Measurements from ENCODE around the gene IQUB.

DNA sequence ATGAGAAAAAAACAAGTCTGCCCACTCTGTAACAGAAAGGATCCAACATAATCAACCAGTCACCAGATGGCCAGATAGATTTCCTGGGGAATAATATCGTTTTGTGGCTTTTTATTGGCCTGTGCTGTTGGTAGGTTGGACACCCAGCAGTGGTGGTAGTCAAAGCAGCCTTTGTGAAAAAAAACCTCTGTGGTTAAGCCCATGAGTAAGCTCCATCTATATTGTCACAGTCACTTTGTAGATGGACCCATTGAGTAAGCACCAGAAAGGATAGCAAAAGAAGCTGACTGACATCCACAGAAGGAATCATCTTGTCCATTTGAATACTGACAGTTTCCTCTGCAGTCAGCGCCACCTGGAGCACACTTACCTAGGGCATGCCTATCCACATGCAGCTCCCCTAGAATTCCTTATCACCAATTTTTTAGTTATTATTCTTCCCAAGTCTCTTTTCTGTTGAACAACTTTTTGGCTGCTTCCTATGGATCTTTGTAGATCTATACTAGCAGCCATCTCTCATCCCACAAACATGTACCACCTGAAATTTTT, 96.9 kb downstream of the IQUB start:
- TF ChIP-seq, protein P1, sequence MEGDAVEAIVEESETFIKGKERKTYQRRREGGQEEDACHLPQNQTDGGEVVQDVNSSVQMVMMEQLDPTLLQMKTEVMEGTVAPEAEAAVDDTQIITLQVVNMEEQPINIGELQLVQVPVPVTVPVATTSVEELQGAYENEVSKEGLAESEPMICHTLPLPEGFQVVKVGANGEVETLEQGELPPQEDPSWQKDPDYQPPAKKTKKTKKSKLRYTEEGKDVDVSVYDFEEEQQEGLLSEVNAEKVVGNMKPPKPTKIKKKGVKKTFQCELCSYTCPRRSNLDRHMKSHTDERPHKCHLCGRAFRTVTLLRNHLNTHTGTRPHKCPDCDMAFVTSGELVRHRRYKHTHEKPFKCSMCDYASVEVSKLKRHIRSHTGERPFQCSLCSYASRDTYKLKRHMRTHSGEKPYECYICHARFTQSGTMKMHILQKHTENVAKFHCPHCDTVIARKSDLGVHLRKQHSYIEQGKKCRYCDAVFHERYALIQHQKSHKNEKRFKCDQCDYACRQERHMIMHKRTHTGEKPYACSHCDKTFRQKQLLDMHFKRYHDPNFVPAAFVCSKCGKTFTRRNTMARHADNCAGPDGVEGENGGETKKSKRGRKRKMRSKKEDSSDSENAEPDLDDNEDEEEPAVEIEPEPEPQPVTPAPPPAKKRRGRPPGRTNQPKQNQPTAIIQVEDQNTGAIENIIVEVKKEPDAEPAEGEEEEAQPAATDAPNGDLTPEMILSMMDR (IDR thresholded peaks at IDR 0.05; ENCODE audit: borderline replicate concordance, extremely low read depth, low read length, poor library complexity, severe bottlenecking) = no peak
- no peak for TF ChIP-seq EZH2 (IDR thresholded peaks at IDR 0.05; ENCODE audit: borderline replicate concordance, low read depth, low read length, severe bottlenecking)
